Mucosa of descending colon (tissue), 3 donors: ENCODE results near the gene CDC42BPB. TPM values are rescaled to one million over a fixed set of nuclear protein-coding genes. Genes with fewer than 3 reads are reported as not detected.
A peak's percentile ranks its signal among the peaks of the same experiment; 100 is the strongest.

ENCODE experiments used
- ATAC-seq: fragments of 200-7000 bp; cut with Tn5 transposase; one replicate; pipeline ENCODE4 v1.9.1; 2020; ENCODE audit warnings: mild to moderate bottlenecking, moderate library complexity
- DNase-seq, 3 donors: peaks; one replicate each; pipeline ENCODE4 v3.0.0-alpha.2; 2020
- H3K36me3 ChIP-seq: fragments of 200-600 bp; one replicate; pipeline ENCODE4 v1.8.0; 2021; ENCODE audit warnings: low read depth, mild to moderate bottlenecking
- H3K4me1 ChIP-seq: fragments of 200-600 bp; one replicate; pipeline ENCODE4 v1.8.0; 2021; ENCODE audit warnings: low read depth, mild to moderate bottlenecking
- H3K4me3 ChIP-seq: fragments of 200-600 bp; one replicate; pipeline ENCODE4 v1.8.0; 2021; ENCODE audit warnings: mild to moderate bottlenecking
- H3K9me3 ChIP-seq: fragments of 200-600 bp; one replicate; pipeline ENCODE4 v1.8.0; 2021; ENCODE audit warnings: mild to moderate bottlenecking
- intact Hi-C, 2 donors: fragments of 100-400 bp; cut with DNase I in 1 of 2; cut with micrococcal nuclease in 1 of 2; formaldehyde crosslinking; loops; one replicate each; pipeline versions ENCODE4 v1.11.0 to v1.11.1; 2022; cut with DNase I, micrococcal nuclease
- total RNA-seq, 3 donors: library from RNA; stranded (reverse); fragmentation: NEBNext Ultra II Directional in 2 of 3; extraction: Animal tissue kit (Norgen Biotek cat#: 25700) in 2 of 3; gene quantifications; one replicate each; pipeline versions ENCODE4 v1.2.1 to v1.2.4, GENCODE V29; 2021 to 2023
- TF ChIP-seq, protein P1 (sequence below): fragments of 200-600 bp; IDR thresholded peaks from one replicate; pipeline ENCODE4 v1.8.0; 2022; ENCODE audit warnings: antibody characterized with exemption, mild to moderate bottlenecking
- donor health status: DM: no; HTN: no; CAD: no; lungs with moderate emphysema.
- donor health status: DM: no; HTN: no; CAD: no.
- donor health status: DM: no; HTN: yes; CAD: no.

CDC42BPB gene
- total RNA-seq, 3 donors from 2014 or later: 77.6 to 106 (median 84.4) TPM

GRCh38 chr14:103100281-103101121 lies 43.2 kb upstream of the CDC42BPB start:
- peaks cover 25% of the 10 kb centered on the region for H3K4me1 ChIP-seq
- DNase-seq (no peak), ATAC-seq (no peak)
- intact Hi-C loops: loop anchor here in 1 of 2 donors (10.0 kb wide), 1 partner anchor 84 kb away; no protein-coding TSS in a partner anchor
- no peaks in the 10 kb centered on the region for H3K36me3 ChIP-seq
- TF ChIP-seq, protein P1, sequence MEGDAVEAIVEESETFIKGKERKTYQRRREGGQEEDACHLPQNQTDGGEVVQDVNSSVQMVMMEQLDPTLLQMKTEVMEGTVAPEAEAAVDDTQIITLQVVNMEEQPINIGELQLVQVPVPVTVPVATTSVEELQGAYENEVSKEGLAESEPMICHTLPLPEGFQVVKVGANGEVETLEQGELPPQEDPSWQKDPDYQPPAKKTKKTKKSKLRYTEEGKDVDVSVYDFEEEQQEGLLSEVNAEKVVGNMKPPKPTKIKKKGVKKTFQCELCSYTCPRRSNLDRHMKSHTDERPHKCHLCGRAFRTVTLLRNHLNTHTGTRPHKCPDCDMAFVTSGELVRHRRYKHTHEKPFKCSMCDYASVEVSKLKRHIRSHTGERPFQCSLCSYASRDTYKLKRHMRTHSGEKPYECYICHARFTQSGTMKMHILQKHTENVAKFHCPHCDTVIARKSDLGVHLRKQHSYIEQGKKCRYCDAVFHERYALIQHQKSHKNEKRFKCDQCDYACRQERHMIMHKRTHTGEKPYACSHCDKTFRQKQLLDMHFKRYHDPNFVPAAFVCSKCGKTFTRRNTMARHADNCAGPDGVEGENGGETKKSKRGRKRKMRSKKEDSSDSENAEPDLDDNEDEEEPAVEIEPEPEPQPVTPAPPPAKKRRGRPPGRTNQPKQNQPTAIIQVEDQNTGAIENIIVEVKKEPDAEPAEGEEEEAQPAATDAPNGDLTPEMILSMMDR: no peak
- no peak overlapping the region for H3K4me3 ChIP-seq
- H3K9me3 ChIP-seq: no peaks in the 10 kb centered on the region

DNA sequence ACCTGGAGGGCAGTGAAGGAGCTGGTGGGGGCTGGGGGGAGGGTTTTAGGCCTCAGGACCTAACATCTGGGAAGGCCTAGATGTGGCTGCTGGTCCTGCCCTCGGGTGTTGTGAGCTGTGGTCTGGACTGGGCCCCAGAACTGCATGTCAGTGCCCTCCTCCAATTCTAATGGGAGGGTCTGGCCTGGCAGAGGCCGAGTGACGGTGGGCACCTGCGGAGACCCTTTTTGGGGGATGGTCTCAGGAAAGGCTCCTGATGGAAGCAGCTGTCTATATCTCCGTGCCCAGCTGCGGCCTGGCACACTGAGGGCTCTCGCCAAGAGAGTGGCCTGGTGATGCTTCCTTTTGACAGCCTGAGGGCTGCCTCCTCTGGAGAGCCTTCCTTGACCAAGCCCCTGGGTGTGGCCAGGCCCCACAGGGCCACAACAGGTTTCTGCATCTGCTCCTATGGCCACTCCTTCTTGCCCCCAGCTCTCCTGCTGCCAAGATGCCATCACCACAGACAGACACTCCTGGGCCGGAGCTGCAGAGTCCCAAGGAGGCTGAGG lies 42.5 kb upstream of the CDC42BPB start:
- no peak for ATAC-seq
- Histone ChIP-seq H3K4me3 (no peak overlapping the region), H3K9me3 (no peaks in the 10 kb centered on the region), H3K4me1 (peaks cover 26% of the 10 kb centered on the region), H3K36me3 (no peaks in the 10 kb centered on the region)
- peak in 1 of 3 donors; percentile 54 for DNase-seq
- intact Hi-C loops: loop anchor here in 1 of 2 donors (10.0 kb wide), 1 partner anchor 85 kb away; no protein-coding TSS in a partner anchor
- TF ChIP-seq, protein P1: no peak

DNA sequence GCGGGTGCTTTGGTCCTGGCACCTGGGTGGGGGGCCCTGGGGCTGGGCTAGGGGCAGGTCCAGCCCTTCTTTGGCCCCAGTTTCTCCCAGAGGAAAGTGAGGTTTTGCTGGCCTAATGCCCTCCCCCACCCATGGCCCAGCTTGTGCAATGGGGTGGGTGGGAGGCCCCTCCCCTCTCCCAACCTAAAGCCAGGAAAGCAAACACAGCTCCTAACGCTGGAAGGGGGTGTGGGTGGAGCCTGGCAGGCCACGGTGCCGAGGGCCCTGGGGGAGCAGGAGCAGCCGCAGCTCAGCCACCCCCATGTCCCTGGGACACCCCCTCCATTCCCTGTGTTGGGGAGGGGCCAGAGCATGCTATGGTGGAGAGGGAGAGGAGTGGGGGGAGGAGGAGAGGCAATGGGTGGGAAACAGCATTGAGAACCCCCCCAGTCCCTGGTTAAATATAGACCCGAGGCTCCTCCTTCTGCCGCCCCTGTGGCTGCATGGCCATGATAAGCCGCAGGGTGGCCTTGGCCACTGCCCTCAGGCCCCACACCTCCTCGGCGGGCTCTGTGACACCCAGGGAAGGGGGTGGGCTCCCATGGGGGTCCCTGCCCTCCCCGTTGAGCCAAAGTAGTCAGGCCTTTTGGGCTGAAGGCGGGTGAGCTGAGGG lies 41.9 kb upstream of the CDC42BPB start:
- H3K36me3 ChIP-seq: no peaks in the 10 kb centered on the region
- peaks cover 24% of the 10 kb centered on the region for H3K4me1 ChIP-seq
- peak in 1 of 3 donors; percentile 42 for DNase-seq
- ATAC-seq: no peak
- intact Hi-C loops: no loop called here
- TF ChIP-seq, protein P1: no peak
- H3K4me3 ChIP-seq: no peak overlapping the region
- no peaks in the 10 kb centered on the region for H3K9me3 ChIP-seq

DNA sequence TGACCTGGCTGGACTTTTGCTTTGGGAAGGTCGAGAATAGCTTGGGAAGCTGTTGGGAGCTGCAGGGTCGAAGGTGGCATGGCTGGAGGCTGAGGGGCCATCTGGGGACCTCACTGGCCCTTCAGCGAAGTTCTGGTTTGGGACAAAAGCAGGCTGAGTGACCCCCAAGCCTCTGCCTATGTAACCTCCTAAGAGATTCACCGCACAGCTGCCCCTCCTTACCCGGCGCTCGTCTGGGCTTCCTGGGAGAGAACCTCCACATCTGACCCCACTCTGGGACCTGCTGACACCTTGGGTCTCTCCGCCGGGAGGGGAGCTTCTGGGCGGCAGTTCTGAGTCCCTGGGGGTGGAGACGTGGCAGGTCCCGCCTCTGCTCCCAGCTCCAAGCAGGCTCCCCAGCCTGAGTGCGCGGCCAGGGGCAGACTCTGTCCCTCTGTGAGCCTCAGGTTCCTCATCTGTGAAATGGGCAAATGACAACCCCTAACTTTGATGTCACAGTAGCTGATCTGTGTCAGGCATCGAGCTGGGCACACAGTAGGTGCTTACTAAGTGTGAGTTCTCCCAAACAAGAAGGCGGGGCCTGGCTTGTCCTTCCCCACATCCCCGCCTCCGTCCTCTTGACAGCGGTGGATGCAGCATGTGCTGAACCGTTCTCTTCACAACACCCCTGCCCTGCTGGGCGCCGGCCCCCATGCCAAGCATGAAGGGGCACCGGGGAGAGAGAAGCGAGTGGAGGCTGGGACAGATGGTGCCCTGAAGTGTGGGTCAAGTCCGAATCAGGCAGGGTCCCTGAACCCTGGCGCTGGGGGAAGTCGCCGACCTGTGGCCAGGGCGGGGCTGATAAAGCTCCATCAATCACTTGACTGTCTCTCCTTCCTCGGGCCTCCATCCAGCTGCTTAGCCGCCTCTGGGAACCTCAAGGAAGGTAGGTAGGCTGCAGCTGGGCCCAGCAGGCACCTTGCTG lies 40.9 kb upstream of the CDC42BPB start:
- ATAC-seq (no peak), DNase-seq (peak in 1 of 3 donors; percentile 52)
- Histone ChIP-seq H3K4me3 (no peak overlapping the region), H3K36me3 (no peaks in the 10 kb centered on the region), H3K4me1 (peaks cover 17% of the 10 kb centered on the region), H3K9me3 (no peaks in the 10 kb centered on the region)
- intact Hi-C loops: no loop called here
- TF ChIP-seq, protein P1: no peak
